Measurements from ENCODE around the gene SUFU. TPM values are rescaled to one million over a fixed set of nuclear protein-coding genes. Genes with fewer than 3 reads are reported as not detected.

SUFU gene
- total RNA-seq, 1 donor from 2014 or later: 16.9 TPM

DNA sequence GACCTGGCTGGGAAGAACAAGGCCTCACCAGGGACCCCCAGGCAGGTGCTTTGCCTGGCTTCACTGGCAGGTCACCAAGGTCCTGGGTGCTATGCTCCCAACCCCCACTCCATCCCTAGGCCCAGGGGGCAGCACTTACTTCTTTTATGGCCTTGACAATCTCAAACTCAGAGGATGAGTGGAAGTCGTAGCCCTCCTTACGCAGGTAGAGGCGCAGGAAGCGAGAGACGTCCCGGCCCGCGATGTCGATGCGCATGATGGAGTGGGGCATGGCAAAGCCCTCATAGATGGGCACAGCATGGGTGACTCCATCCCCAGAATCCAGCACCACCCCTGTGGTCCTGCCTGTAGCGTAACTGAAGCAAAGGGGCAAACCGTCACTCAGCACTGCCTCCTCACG, 19.8 kb upstream of the SUFU start:
- Mint-ChIP-seq H3K36me3 (ENCODE audit: unreplicated experiment) (peaks cover 36% of the 10 kb centered on the region), H3K27me3 (ENCODE audit: unreplicated experiment) (no peaks in the 10 kb centered on the region), H3K4me3 (ENCODE audit: unreplicated experiment) (no peak overlapping the region), H3K4me1 (ENCODE audit: unreplicated experiment) (no peaks in the 10 kb centered on the region), H3K9me3 (ENCODE audit: unreplicated experiment) (no peaks in the 10 kb centered on the region), H3K27ac (ENCODE audit: unreplicated experiment) (no peak overlapping the region)
- TF ChIP-seq, protein P1, sequence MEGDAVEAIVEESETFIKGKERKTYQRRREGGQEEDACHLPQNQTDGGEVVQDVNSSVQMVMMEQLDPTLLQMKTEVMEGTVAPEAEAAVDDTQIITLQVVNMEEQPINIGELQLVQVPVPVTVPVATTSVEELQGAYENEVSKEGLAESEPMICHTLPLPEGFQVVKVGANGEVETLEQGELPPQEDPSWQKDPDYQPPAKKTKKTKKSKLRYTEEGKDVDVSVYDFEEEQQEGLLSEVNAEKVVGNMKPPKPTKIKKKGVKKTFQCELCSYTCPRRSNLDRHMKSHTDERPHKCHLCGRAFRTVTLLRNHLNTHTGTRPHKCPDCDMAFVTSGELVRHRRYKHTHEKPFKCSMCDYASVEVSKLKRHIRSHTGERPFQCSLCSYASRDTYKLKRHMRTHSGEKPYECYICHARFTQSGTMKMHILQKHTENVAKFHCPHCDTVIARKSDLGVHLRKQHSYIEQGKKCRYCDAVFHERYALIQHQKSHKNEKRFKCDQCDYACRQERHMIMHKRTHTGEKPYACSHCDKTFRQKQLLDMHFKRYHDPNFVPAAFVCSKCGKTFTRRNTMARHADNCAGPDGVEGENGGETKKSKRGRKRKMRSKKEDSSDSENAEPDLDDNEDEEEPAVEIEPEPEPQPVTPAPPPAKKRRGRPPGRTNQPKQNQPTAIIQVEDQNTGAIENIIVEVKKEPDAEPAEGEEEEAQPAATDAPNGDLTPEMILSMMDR (IDR thresholded peaks at IDR 0.05): no peak
- DNase-seq (ENCODE audit: extremely low spot score, unreplicated experiment): no peak

DNA sequence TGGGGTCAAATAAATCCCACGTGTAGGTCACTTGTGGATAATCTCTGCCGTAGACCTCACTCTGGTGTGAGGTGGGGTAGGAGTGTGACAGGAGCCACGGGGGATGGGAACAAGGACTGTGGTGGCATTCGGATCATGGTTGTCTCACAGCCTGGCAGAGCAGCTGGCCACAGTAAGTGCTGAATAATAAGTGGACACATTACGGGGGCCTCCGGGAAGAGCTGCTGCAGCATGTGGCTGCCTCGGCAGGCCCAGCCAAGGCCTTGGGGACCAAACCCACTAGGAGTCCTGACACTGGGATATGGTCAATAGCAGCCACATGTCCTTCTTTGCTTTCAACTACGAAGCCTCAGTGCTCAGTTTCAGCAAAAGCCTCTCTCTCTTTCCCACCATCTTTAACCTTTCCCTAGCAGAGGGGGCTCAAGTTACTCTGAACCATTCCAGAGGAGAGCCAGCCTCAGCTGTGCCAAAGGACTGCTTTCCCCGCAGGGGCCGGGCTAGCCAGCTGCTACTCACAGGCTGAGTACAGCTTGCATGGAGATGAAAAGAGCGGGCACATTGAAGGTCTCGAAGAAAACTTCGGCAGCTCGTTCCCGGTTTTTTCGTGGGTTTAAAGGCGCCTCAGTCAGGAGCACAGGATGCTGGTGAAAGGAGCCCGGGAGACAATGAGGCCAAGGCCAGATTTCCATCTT, 18.5 kb upstream of the SUFU start:
- Mint-ChIP-seq H3K36me3 (ENCODE audit: unreplicated experiment) (peaks cover 39% of the 10 kb centered on the region), H3K27ac (ENCODE audit: unreplicated experiment) (no peak overlapping the region), H3K9me3 (ENCODE audit: unreplicated experiment) (no peaks in the 10 kb centered on the region), H3K4me1 (ENCODE audit: unreplicated experiment) (no peaks in the 10 kb centered on the region), H3K27me3 (ENCODE audit: unreplicated experiment) (no peaks in the 10 kb centered on the region), H3K4me3 (ENCODE audit: unreplicated experiment) (no peak overlapping the region)
- no peak for DNase-seq (ENCODE audit: extremely low spot score, unreplicated experiment)
- TF ChIP-seq, protein P1 (IDR thresholded peaks at IDR 0.05): no peak

DNA sequence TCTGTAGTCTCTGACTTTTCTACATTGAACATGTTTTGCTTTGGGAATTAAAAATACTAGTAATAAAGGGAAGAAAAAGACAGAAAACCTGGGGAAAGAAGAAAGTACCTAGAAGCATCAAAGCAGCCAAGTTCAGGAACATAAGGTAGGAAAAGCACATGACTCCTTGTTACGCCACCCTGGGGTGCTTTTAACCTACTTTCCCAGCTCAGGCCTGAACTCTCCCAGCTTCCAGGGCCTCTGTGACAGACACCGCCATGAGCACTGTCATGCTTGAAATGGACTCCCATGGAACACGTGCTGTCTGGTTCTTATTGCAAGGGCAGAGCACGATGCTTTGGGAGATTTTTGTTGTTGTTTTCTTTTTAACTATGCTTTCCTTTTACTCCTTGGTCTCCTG, 12.6 kb upstream of the SUFU start:
- peaks cover 4% of the 10 kb centered on the region for H3K4me1 Mint-ChIP-seq (ENCODE audit: unreplicated experiment)
- H3K4me3 Mint-ChIP-seq (ENCODE audit: unreplicated experiment): no peak overlapping the region
- DNase-seq (ENCODE audit: extremely low spot score, unreplicated experiment): no peak
- no peaks in the 10 kb centered on the region for H3K27me3 Mint-ChIP-seq (ENCODE audit: unreplicated experiment)
- TF ChIP-seq, protein P1 (IDR thresholded peaks at IDR 0.05): no peak
- no peak overlapping the region for H3K27ac Mint-ChIP-seq (ENCODE audit: unreplicated experiment)
- peaks cover 15% of the 10 kb centered on the region for H3K36me3 Mint-ChIP-seq (ENCODE audit: unreplicated experiment)
- H3K9me3 Mint-ChIP-seq (ENCODE audit: unreplicated experiment): no peaks in the 10 kb centered on the region

DNA sequence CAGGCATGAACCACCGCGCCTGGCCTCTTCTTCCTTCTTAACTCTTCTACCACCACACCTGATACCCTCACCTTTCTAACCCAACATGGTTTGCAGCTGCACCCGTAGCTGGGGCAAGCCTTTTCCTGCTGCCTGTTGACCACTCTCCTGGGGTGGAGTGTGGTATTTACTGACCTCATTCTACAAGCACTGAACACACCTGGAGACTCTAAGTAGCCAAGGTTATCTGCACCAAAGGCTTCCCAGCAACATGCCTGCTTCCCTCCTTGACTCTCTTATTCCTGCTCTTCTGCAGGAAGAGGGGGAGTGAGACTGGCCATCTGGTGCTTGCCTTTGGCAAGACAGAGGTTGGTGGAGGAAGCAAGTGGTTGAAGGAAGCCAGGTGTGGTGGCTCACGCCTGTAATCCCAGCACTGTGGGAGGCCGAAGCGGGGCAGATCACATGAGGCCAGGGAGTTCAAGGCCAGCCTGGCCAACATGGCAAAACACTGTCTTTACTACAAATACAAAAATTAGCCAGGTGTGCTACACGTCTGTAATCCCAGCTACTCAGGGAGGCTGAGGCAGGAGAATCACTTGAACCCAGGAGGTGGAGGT, 11.3 kb upstream of the SUFU start:
- no peak overlapping the region for H3K27ac Mint-ChIP-seq (ENCODE audit: unreplicated experiment)

DNA sequence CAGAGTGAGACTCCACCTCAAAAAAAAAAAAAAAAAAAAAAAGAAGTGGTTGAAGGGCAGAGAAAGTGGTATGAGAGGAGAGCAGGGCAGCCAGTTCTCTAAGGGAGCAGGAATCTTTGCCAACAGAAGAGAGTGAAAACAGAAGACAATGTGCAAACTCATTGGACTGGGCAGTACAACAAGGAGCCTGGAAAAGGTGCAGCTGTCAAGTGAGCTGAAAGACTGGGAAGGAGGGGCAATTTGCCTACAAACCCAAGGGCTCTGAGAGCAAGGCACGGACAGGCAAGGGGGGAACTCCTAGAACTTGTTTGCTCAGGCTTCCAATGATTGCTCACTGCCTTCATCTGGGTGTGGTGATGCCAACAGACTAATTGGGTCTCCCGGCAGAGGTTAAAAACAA, 10.8 kb upstream of the SUFU start:
- Mint-ChIP-seq H3K9me3 (ENCODE audit: unreplicated experiment) (no peaks in the 10 kb centered on the region), H3K36me3 (ENCODE audit: unreplicated experiment) (peaks cover 10% of the 10 kb centered on the region), H3K27ac (ENCODE audit: unreplicated experiment) (peak overlapping the region; percentile 28), H3K27me3 (ENCODE audit: unreplicated experiment) (no peaks in the 10 kb centered on the region), H3K4me3 (ENCODE audit: unreplicated experiment) (no peak overlapping the region), H3K4me1 (ENCODE audit: unreplicated experiment) (peaks cover 4% of the 10 kb centered on the region)
- TF ChIP-seq, protein P1 (IDR thresholded peaks at IDR 0.05): no peak
- no peak for DNase-seq (ENCODE audit: extremely low spot score, unreplicated experiment)

More for the DNA sequence above, 11.3 kb upstream of the SUFU start:
- Mint-ChIP-seq H3K4me3 (ENCODE audit: unreplicated experiment) (no peak overlapping the region), H3K9me3 (ENCODE audit: unreplicated experiment) (no peaks in the 10 kb centered on the region), H3K4me1 (ENCODE audit: unreplicated experiment) (peaks cover 4% of the 10 kb centered on the region), H3K36me3 (ENCODE audit: unreplicated experiment) (peaks cover 12% of the 10 kb centered on the region), H3K27me3 (ENCODE audit: unreplicated experiment) (no peaks in the 10 kb centered on the region)
- DNase-seq (ENCODE audit: extremely low spot score, unreplicated experiment): no peak
- TF ChIP-seq, protein P1 (IDR thresholded peaks at IDR 0.05): no peak
